ENCODE measurements around the gene LCAT. TPM values are rescaled to one million over a fixed set of nuclear protein-coding genes. Genes with fewer than 3 reads are reported as not detected.

The LCAT gene
- polyA plus RNA-seq, 1 donor (not counting 4 experiments of a cell fraction or from before 2014, with no cell fraction given): 6.5 TPM

DNA sequence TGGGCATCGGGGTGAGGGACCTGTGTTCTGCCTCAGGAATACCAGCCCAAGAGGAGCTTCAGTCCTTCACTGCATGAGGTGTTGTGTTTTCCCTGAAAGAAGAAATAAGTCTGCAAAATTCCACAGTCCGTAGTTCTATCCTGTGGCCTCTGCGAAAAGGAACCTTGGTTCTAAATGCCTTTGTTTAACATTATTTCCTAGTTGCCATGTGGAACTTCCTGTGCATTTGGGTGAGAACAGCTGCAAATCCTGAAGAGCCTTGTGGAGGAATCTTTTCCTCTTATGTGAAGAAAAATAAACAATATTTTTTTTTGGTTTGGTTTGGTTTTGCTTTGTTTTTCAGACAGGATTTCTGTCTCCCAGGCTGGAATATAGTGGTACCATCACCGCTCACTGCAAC is 41.1 kb downstream of the LCAT start:
- Histone ChIP-seq H3K4me3 (ENCODE audit: control insufficient read depth in 2 of 3, extremely low read depth in 1 of 3, insufficient read depth in 2 of 3, low read depth in 1 of 3, low read length in 3 of 3) (no peak overlapping the region), H3K9ac (ENCODE audit: control insufficient read depth, extremely low read depth, insufficient read depth, low read length) (no peak overlapping the region), H3K4me2 (ENCODE audit: control insufficient read depth, extremely low read depth, insufficient read depth, low read depth, low read length) (no peak overlapping the region), H3K79me2 (ENCODE audit: control insufficient read depth, insufficient read depth, low read length) (peaks cover 13% of the 10 kb centered on the region), H3K27me3 (ENCODE audit: control insufficient read depth, extremely low read depth, insufficient read depth, low read length) (no peaks in the 10 kb centered on the region), H4K20me1 (ENCODE audit: control insufficient read depth, extremely low read depth, insufficient read depth, low read length) (no peaks in the 10 kb centered on the region), H3K27ac (ENCODE audit: control insufficient read depth, insufficient read depth, low read length) (no peak overlapping the region), H2AFZ (ENCODE audit: control insufficient read depth, low read length) (no peak overlapping the region), H3K36me3 (ENCODE audit: control insufficient read depth in 2 of 2, extremely low read depth in 1 of 2, insufficient read depth in 2 of 2, low read length in 2 of 2) (peaks cover 0 to 10% of the 10 kb centered on the region in 2 experiments), H3K9me1 (ENCODE audit: control insufficient read depth, extremely low read depth, insufficient read depth, low read length) (no peaks in the 10 kb centered on the region), H3K4me1 (ENCODE audit: control insufficient read depth, extremely low read depth, insufficient read depth, low read length) (no peaks in the 10 kb centered on the region), H3K9me3 (ENCODE audit: control insufficient read depth, low read depth, low read length) (no peaks in the 10 kb centered on the region)
- TF ChIP-seq, protein P1, sequence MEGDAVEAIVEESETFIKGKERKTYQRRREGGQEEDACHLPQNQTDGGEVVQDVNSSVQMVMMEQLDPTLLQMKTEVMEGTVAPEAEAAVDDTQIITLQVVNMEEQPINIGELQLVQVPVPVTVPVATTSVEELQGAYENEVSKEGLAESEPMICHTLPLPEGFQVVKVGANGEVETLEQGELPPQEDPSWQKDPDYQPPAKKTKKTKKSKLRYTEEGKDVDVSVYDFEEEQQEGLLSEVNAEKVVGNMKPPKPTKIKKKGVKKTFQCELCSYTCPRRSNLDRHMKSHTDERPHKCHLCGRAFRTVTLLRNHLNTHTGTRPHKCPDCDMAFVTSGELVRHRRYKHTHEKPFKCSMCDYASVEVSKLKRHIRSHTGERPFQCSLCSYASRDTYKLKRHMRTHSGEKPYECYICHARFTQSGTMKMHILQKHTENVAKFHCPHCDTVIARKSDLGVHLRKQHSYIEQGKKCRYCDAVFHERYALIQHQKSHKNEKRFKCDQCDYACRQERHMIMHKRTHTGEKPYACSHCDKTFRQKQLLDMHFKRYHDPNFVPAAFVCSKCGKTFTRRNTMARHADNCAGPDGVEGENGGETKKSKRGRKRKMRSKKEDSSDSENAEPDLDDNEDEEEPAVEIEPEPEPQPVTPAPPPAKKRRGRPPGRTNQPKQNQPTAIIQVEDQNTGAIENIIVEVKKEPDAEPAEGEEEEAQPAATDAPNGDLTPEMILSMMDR (optimal IDR thresholded peaks at IDR 0.05 in 1 of 3, IDR thresholded peaks at IDR 0.05 in 1 of 3, conservative IDR thresholded peaks at IDR 0.05 in 1 of 3; ENCODE audit: extremely low read depth in 1 of 3, insufficient read depth in 2 of 3, low read length in 3 of 3): no peak
- TF ChIP-seq EZH2 (IDR thresholded peaks at IDR 0.05; ENCODE audit: low read length): no peak
- dilution Hi-C loops (cut with MboI; ENCODE audit: extremely low pct_ligation_motif_present, low sequenced_read_pairs): no loop called here
- DNase-seq (ENCODE audit: low read depth, low spot score) (no peak), FAIRE-seq (no peak)

DNA sequence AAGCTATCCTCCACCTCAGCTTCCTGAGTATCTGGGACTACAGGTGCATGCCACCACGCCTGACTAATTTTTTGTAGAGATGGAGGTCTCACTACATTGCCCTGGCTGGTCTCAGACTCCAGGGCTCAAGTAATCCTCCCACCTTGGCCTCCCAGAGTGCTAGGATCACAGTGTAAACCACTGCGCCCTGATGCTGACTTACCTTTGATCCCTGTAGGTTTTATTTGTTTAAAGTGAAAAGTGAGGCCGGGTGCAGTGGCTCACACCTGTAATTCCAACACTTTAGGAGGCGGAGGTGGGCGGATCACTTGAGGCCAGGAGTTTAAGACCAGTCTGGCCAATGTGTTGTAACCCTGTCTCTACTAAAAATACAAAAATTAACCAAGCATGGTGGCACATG is 42.2 kb downstream of the LCAT start:
- no peaks in the 10 kb centered on the region for H3K4me1 ChIP-seq (ENCODE audit: control insufficient read depth, extremely low read depth, insufficient read depth, low read length)
- no peaks in the 10 kb centered on the region for H4K20me1 ChIP-seq (ENCODE audit: control insufficient read depth, extremely low read depth, insufficient read depth, low read length)
- no peak for FAIRE-seq
- no peak for DNase-seq (ENCODE audit: low read depth, low spot score)
- H3K9me3 ChIP-seq (ENCODE audit: control insufficient read depth, low read depth, low read length): no peaks in the 10 kb centered on the region
- H3K79me2 ChIP-seq (ENCODE audit: control insufficient read depth, insufficient read depth, low read length): peaks cover 21% of the 10 kb centered on the region
- no peak overlapping the region for H3K9ac ChIP-seq (ENCODE audit: control insufficient read depth, extremely low read depth, insufficient read depth, low read length)
- no peak overlapping the region for H3K27ac ChIP-seq (ENCODE audit: control insufficient read depth, insufficient read depth, low read length)
- H2AFZ ChIP-seq (ENCODE audit: control insufficient read depth, low read length): no peak overlapping the region
- H3K9me1 ChIP-seq (ENCODE audit: control insufficient read depth, extremely low read depth, insufficient read depth, low read length): no peaks in the 10 kb centered on the region
- H3K4me3 ChIP-seq (ENCODE audit: control insufficient read depth in 2 of 3, extremely low read depth in 1 of 3, insufficient read depth in 2 of 3, low read depth in 1 of 3, low read length in 3 of 3): no peak overlapping the region
- dilution Hi-C loops (cut with MboI; ENCODE audit: extremely low pct_ligation_motif_present, low sequenced_read_pairs): no loop called here
- no peak overlapping the region for H3K4me2 ChIP-seq (ENCODE audit: control insufficient read depth, extremely low read depth, insufficient read depth, low read depth, low read length)
- TF ChIP-seq, protein P1 (optimal IDR thresholded peaks at IDR 0.05 in 1 of 3, IDR thresholded peaks at IDR 0.05 in 1 of 3, conservative IDR thresholded peaks at IDR 0.05 in 1 of 3; ENCODE audit: extremely low read depth in 1 of 3, insufficient read depth in 2 of 3, low read length in 3 of 3): no peak
- TF ChIP-seq EZH2 (IDR thresholded peaks at IDR 0.05; ENCODE audit: low read length): no peak
- peaks cover 0 to 10% of the 10 kb centered on the region in 2 experiments for H3K36me3 ChIP-seq (ENCODE audit: control insufficient read depth in 2 of 2, extremely low read depth in 1 of 2, insufficient read depth in 2 of 2, low read length in 2 of 2)
- H3K27me3 ChIP-seq (ENCODE audit: control insufficient read depth, extremely low read depth, insufficient read depth, low read length): no peaks in the 10 kb centered on the region
